Erythroblast (primary cell): ENCODE measurements around the gene EFNB2.

Source experiments
- GATA1 ChIP-seq: IDR thresholded peaks from 2 replicates; pipeline ENCODE4 v1.6.1; 2011; ENCODE audit warnings: low read depth, mild to moderate bottlenecking, control low read depth, low read length, moderate library complexity
- POLR2A ChIP-seq: IDR thresholded peaks from 2 replicates; pipeline ENCODE4 v1.6.1; 2011; ENCODE audit warnings: mild to moderate bottlenecking, low read length

GRCh38 chr13:106523576-106523975, 11.9 kb downstream of the EFNB2 start:
- no peak for TF ChIP-seq POLR2A
- TF ChIP-seq GATA1 = no peak
